Hematopoietic multipotent progenitor cell (in vitro differentiated cells): Measurements from ENCODE around the gene SMAD2. TPM values are rescaled to one million over a fixed set of nuclear protein-coding genes. Genes with fewer than 3 reads are reported as not detected.

Source experiments
- DNase-seq, 3 donors: peaks; one replicate each; pipeline ENCODE4 v3.0.0-alpha.2; 2011 to 2015; ENCODE audit warnings: low read depth in 2 of 3, low spot score in 2 of 3
- total RNA-seq: library from RNA; depleted of rRNA; stranded (reverse); fragments of >200 nt; gene quantifications from one replicate; pipeline ENCODE4 v1.2.3, GENCODE V29; 2012

SMAD2 gene
- total RNA-seq, 1 donor = 13.5 TPM

- DNase-seq = no peak
Measured at GRCh38 chr18:47899107-47899840, 31.2 kb downstream of the SMAD2 start.

GRCh38 chr18:47898696-47899095 lies 31.8 kb downstream of the SMAD2 start:
- no peak for DNase-seq

- no peak for DNase-seq
Measured at GRCh38 chr18:47898055-47898454, 32.4 kb downstream of the SMAD2 start.

GRCh38 chr18:47895565-47896250 lies 34.8 kb downstream of the SMAD2 start:
- no peak for DNase-seq

DNA sequence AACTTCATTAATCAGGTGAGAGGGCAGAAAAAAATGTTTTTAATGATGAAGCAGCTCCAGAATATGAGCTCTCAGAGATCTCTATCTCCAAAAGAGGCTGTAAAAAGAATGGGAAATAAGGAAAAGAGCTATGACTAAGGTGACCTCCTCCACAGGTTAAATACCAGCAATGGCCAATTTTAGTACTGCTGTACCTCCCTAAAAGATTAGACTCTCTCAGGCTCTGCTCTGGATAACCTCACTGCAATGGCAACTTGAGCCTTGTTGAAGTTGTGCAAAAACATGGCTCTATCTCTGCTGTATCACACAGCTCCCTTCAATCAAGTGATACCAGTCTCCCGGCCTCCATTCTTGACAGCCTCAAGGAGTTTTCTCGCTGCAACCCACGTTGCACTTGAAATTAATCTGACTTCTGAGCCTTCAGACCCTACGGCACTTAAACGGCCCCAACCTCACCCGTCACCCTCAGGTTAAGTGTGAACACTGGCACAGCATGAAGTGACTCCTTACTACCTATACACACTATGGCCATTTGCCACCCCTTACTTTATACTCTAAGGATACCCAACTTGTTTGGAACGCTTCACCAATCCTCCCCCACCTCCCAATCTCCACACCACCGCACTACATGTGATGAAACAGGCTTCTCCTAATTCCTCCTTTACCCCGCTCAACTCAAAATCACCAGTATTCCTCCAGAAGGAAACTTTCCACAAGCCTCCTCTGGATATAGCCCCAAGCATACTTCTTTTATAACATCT lies 36.3 kb downstream of the SMAD2 start:
- no peak for DNase-seq

- peak in 1 of 3 donors; percentile 4 for DNase-seq
Measured at GRCh38 chr18:47893047-47893446, 37.4 kb downstream of the SMAD2 start.

GRCh38 chr18:47888156-47888555 lies 42.3 kb downstream of the SMAD2 start:
- DNase-seq = no peak

GRCh38 chr18:47887227-47887626 lies 43.2 kb downstream of the SMAD2 start:
- DNase-seq = no peak

- peak in 2 of 3 donors; percentile 5 to 8 for DNase-seq
Measured at GRCh38 chr18:47883771-47884413, 46.6 kb downstream of the SMAD2 start.

GRCh38 chr18:47882641-47883040 lies 47.8 kb downstream of the SMAD2 start:
- DNase-seq = no peak

- DNase-seq = no peak
Measured at GRCh38 chr18:47881752-47882455, 48.6 kb downstream of the SMAD2 start.

GRCh38 chr18:47881042-47881441 lies 49.4 kb downstream of the SMAD2 start:
- no peak for DNase-seq

GRCh38 chr18:47877892-47878291 lies 52.6 kb downstream of the SMAD2 start:
- no peak for DNase-seq

GRCh38 chr18:47876813-47877212 lies 53.6 kb downstream of the SMAD2 start:
- peak in 2 of 3 donors; percentile 6 to 24 for DNase-seq

- no peak for DNase-seq
Measured at GRCh38 chr18:47873625-47874024, 56.8 kb downstream of the SMAD2 start.

DNA sequence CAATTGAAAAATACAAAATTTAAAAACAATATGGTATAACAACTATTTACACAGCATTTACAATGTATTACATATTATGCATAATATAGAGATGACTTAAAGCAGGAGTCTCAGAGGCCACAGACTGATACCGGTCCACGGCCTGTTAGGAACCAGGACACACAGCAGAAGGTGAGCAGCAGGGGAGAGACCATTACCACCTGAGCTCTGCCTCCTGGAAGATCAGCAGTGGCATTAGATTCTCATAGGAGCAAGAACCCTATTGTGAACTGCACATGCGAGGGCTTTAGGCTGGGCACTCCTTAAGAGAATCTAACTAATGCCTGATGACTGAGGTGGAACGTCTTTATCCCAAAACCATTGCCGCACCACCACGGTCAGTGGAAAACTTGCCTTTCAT lies 58.0 kb downstream of the SMAD2 start:
- no peak for DNase-seq

- DNase-seq = no peak
Measured at GRCh38 chr18:47871288-47871687, 59.2 kb downstream of the SMAD2 start.

GRCh38 chr18:47870605-47871004 lies 59.9 kb downstream of the SMAD2 start:
- DNase-seq = no peak

- DNase-seq = no peak
Measured at GRCh38 chr18:47868744-47869143, 61.7 kb downstream of the SMAD2 start.

DNA sequence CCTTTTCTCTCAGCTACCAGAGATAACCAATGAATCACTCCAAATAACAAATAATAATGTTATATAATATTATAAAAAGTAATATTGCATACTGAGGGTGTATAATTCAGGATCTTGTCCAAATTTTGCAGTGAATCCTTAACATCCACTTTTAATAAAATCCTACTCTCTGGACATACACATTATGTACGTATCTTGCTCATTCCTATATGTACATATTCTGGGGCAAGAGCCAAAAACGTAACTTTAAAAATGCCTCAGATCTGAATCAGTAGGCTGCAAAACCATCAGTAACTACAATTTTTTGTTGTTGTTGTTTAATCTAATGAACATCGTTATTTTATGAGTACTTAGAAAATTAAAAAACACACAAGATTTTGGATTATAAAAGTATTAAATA lies 65.3 kb downstream of the SMAD2 start:
- no peak for DNase-seq
